Measurements from ENCODE around the gene TTC33.

DNA sequence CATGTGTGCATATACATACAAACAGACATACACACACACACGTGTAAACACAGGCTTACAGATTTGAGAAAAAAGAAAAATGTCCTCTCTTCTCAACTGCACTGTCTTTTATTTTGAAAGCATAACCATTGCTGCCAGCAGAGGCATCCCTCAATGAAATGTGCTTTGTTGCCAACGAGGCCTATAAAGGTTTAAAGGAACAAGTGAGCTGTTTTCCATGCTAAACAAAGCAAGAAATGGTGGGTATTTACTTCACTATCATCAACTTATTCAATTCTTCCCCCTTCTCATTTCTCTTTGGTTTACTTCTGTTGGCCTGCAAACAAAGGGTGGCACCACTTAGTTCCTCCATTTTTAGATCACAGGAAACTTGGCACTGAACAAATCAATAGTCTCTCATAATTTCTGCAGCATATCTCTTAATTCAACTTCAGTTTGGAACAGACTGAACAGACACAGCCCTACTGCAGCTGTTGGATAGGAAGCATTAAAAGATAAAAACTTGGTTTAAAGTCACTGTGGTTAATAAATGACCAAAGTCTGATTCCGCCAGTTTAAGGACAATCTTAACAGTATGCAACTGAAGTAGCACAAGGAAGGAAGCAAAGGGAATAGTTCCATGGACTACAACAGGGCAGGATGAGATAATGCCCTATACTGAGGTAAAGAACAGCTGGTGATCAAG is 21.7 kb downstream of the TTC33 start:
- TF ChIP-seq, protein P1, sequence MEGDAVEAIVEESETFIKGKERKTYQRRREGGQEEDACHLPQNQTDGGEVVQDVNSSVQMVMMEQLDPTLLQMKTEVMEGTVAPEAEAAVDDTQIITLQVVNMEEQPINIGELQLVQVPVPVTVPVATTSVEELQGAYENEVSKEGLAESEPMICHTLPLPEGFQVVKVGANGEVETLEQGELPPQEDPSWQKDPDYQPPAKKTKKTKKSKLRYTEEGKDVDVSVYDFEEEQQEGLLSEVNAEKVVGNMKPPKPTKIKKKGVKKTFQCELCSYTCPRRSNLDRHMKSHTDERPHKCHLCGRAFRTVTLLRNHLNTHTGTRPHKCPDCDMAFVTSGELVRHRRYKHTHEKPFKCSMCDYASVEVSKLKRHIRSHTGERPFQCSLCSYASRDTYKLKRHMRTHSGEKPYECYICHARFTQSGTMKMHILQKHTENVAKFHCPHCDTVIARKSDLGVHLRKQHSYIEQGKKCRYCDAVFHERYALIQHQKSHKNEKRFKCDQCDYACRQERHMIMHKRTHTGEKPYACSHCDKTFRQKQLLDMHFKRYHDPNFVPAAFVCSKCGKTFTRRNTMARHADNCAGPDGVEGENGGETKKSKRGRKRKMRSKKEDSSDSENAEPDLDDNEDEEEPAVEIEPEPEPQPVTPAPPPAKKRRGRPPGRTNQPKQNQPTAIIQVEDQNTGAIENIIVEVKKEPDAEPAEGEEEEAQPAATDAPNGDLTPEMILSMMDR (IDR thresholded peaks at IDR 0.05): no peak
- no peak for TF ChIP-seq POLR2A (IDR thresholded peaks at IDR 0.05)
